H1 (cell line): ENCODE measurements around the gene HK1. TPM values are rescaled to one million over a fixed set of nuclear protein-coding genes. Genes with fewer than 3 reads are reported as not detected.

Source experiments
- CTCF ChIA-PET: fragments of 300-600 bp; sonication (Branson Sonifier 250); formaldehyde crosslinking; loops from one replicate; lab custom pipeline; 2021; ENCODE audit not compliant: partially characterized antibody; lab: Charles Lee
- POLR2A ChIA-PET: fragments of 300-600 bp; sonication (Branson Sonifier 250); formaldehyde crosslinking; loops from one replicate; lab custom pipeline; 2021; ENCODE audit warnings: inconsistent platforms; ENCODE audit not compliant: partially characterized antibody; lab: Charles Lee
- DNase-seq, 2 experiments: peaks; one replicate each; pipeline versions ENCODE4 v3.0.0 to v3.0.0-alpha.2; 2010 to 2022; ENCODE audit warnings: low spot score in 2 of 2, low read depth in 1 of 2, mixed read lengths in 1 of 2
- FAIRE-seq: peaks from 2 replicates; lab custom pipeline; 2011; peaks lifted over from hg19 to GRCh38; lab: Jason Lieb, UNC
- H2AFZ ChIP-seq: 2 replicates; pipeline ENCODE4 v1.8.1; 2012; ENCODE audit warnings: low read length, inconsistent platforms
- H2AK5ac ChIP-seq: 2 replicates; pipeline ENCODE4 v1.6.1; 2013; ENCODE audit warnings: low read depth, low read length
- H2BK120ac ChIP-seq: replicated peaks from 2 replicates; pipeline ENCODE3; 2013; ENCODE audit warnings: low read depth, low read length, inconsistent platforms
- H2BK12ac ChIP-seq: 2 replicates; pipeline ENCODE4 v1.6.1; 2013; ENCODE audit warnings: low read depth, low read length
- H2BK15ac ChIP-seq: 2 replicates; pipeline ENCODE4 v1.6.1; 2013; ENCODE audit warnings: low read length
- H2BK20ac ChIP-seq: 2 replicates; pipeline ENCODE4 v1.6.1; 2013; ENCODE audit warnings: low read length
- H2BK5ac ChIP-seq: 2 replicates; pipeline ENCODE4 v1.6.1; 2013; ENCODE audit warnings: low read depth, low read length
- H3K14ac ChIP-seq: 2 replicates; pipeline ENCODE4 v1.6.1; 2013; ENCODE audit warnings: inconsistent platforms; ENCODE audit not compliant: insufficient read length
- H3K18ac ChIP-seq: 2 replicates; pipeline ENCODE4 v1.6.1; 2013; ENCODE audit warnings: low read length; ENCODE audit errors: extremely low read depth
- H3K23ac ChIP-seq: 2 replicates; pipeline ENCODE4 v1.6.1; 2013; ENCODE audit warnings: inconsistent platforms; ENCODE audit not compliant: insufficient read length
- H3K23me2 ChIP-seq: 2 replicates; pipeline ENCODE4 v1.6.1; 2013; ENCODE audit warnings: low read depth, low read length
- H3K27ac ChIP-seq: 2 replicates; pipeline ENCODE4 v1.6.1; 2011; ENCODE audit warnings: low read depth, low read length, inconsistent platforms
- H3K27me3 ChIP-seq, 4 experiments: replicated peaks in 1 of 4; 1 replicate in 1 of 4; 2 replicates in 3 of 4; pipeline versions ENCODE4 v1.6.1 to v1.8.1; 2011 to 2013; ENCODE audit warnings: low read length in 3 of 4, mild to moderate bottlenecking in 3 of 4, inconsistent platforms in 2 of 4, mixed read lengths in 2 of 4, moderate library complexity in 1 of 4; ENCODE audit not compliant: control insufficient read depth in 3 of 4, insufficient read depth in 3 of 4; ENCODE audit errors: extremely low read depth in 1 of 4
- H3K36me3 ChIP-seq, 4 experiments: 2 replicates each; pipeline versions ENCODE4 v1.6.1 to v1.8.1; 2011 to 2013; ENCODE audit warnings: mild to moderate bottlenecking in 4 of 4, low read length in 3 of 4, moderate library complexity in 2 of 4, control low read depth in 1 of 4, inconsistent platforms in 1 of 4; ENCODE audit not compliant: insufficient read depth in 4 of 4, control insufficient read depth in 2 of 4
- H3K4ac ChIP-seq: replicated peaks from 2 replicates; pipeline ENCODE3; 2013; ENCODE audit warnings: low read length, low read depth, mixed read lengths, inconsistent platforms; ENCODE audit not compliant: insufficient read length
- H3K4me1 ChIP-seq, 4 experiments: replicated peaks in 1 of 4; 1 replicate in 1 of 4; 2 replicates in 3 of 4; pipeline versions ENCODE4 v1.6.1 to v1.8.1; 2011 to 2013; ENCODE audit warnings: low read length in 3 of 4, inconsistent platforms in 2 of 4, mixed read lengths in 1 of 4; ENCODE audit not compliant: insufficient read depth in 4 of 4, control insufficient read depth in 3 of 4
- H3K4me2 ChIP-seq, 2 experiments: 2 replicates each; pipeline versions ENCODE4 v1.6.1 to v1.8.1; 2011 to 2013; ENCODE audit warnings: low read depth in 2 of 2, low read length in 2 of 2, control low read depth in 1 of 2, inconsistent platforms in 1 of 2, mild to moderate bottlenecking in 1 of 2; ENCODE audit not compliant: insufficient read depth in 1 of 2
- H3K4me3 ChIP-seq, 4 experiments: fragments of 200-600, 300-600 bp in 1 of 4; sonication (generic), shearing (Covaris generic), sonication (Bioruptor Twin) in 1 of 4; 2 replicates each; pipeline versions ENCODE4 v1.5.1 to v1.8.1; 2011 to 2016; ENCODE audit warnings: low read length in 4 of 4, low read depth in 3 of 4, control low read depth in 2 of 4, inconsistent platforms in 2 of 4, mild to moderate bottlenecking in 2 of 4, mixed read lengths in 1 of 4, moderate library complexity in 1 of 4; ENCODE audit not compliant: insufficient read depth in 2 of 4; ENCODE audit errors: extremely low read depth in 1 of 4
- H3K56ac ChIP-seq: replicated peaks from 2 replicates; pipeline ENCODE3; 2013; ENCODE audit warnings: low read depth, mild to moderate bottlenecking, mixed read lengths, low read length, inconsistent platforms; ENCODE audit not compliant: insufficient read length
- H3K79me1 ChIP-seq: 2 replicates; pipeline ENCODE4 v1.6.1; 2013; ENCODE audit warnings: low read depth, low read length, control low read depth
- H3K79me2 ChIP-seq, 2 experiments: 2 replicates each; pipeline versions ENCODE4 v1.6.1 to v1.8.1; 2012 to 2013; ENCODE audit warnings: low read length in 2 of 2, mild to moderate bottlenecking in 2 of 2, inconsistent platforms in 1 of 2; ENCODE audit not compliant: insufficient read depth in 2 of 2, control insufficient read depth in 1 of 2
- H3K9ac ChIP-seq, 4 experiments: replicated peaks in 1 of 4; 1 replicate in 1 of 4; 2 replicates in 3 of 4; pipeline versions ENCODE4 v1.6.1 to v1.8.1; 2011 to 2013; ENCODE audit warnings: low read depth in 3 of 4, low read length in 3 of 4, control low read depth in 2 of 4, mild to moderate bottlenecking in 2 of 4, moderate library complexity in 2 of 4, inconsistent platforms in 1 of 4; ENCODE audit errors: extremely low read depth in 1 of 4
- H3K9me3 ChIP-seq, 2 experiments: 2 replicates each; pipeline versions ENCODE4 v1.6.1 to v1.8.1; 2012 to 2013; ENCODE audit warnings: mild to moderate bottlenecking in 2 of 2, moderate library complexity in 2 of 2, control low read depth in 1 of 2, inconsistent platforms in 1 of 2, low read depth in 1 of 2, low read length in 1 of 2, mixed read lengths in 1 of 2; ENCODE audit not compliant: insufficient read depth in 2 of 2
- H4K20me1 ChIP-seq, 2 experiments: replicated peaks in 1 of 2; 2 replicates each; pipeline versions ENCODE3 to v1.8.1; 2011 to 2013; ENCODE audit warnings: inconsistent platforms in 2 of 2, low read length in 2 of 2, mild to moderate bottlenecking in 1 of 2; ENCODE audit not compliant: insufficient read depth in 2 of 2, control insufficient read depth in 1 of 2
- H4K5ac ChIP-seq: 2 replicates; pipeline ENCODE4 v1.6.1; 2013; ENCODE audit warnings: low read length, low read depth, mixed read lengths, inconsistent platforms; ENCODE audit not compliant: insufficient read length
- H4K8ac ChIP-seq: 2 replicates; pipeline ENCODE4 v1.8.0; 2013; ENCODE audit warnings: mild to moderate bottlenecking, moderate library complexity, low read length, inconsistent platforms; ENCODE audit not compliant: insufficient read depth; ENCODE audit errors: extremely low read depth
- H4K91ac ChIP-seq: replicated peaks from 2 replicates; pipeline ENCODE3; 2013; ENCODE audit warnings: low read length, mixed read lengths, inconsistent platforms; ENCODE audit not compliant: insufficient read length
- BRCA1 ChIP-seq: IDR thresholded peaks from 2 replicates; pipeline ENCODE4 v1.6.1; 2012; ENCODE audit warnings: low read depth, low read length, improper control_type of control experiment
- CBX8 ChIP-seq: fragments of 300-800, 300-1000 bp; sonication (generic); IDR thresholded peaks from 2 replicates; pipeline ENCODE4 v1.7.1; 2016; ENCODE audit warnings: low read depth, low read length, borderline replicate concordance
- CTBP2 ChIP-seq: IDR thresholded peaks from 2 replicates; pipeline ENCODE4 v1.7.0; 2011; ENCODE audit warnings: borderline replicate concordance, mild to moderate bottlenecking, moderate library complexity, mixed read lengths, low read length; ENCODE audit not compliant: insufficient read depth, insufficient read length
- GABPA ChIP-seq: IDR thresholded peaks from 2 replicates; pipeline ENCODE4 v1.6.1; 2011; ENCODE audit warnings: mild to moderate bottlenecking, low read length, moderate library complexity, borderline replicate concordance; ENCODE audit not compliant: insufficient read depth
- MAFK ChIP-seq: IDR thresholded peaks from 2 replicates; pipeline ENCODE4 v1.6.1; 2012; ENCODE audit warnings: low read depth, mild to moderate bottlenecking, improper control_type of control experiment, low read length
- NRF1 ChIP-seq: IDR thresholded peaks from 2 replicates; pipeline ENCODE4 v1.6.1; 2011; ENCODE audit warnings: mild to moderate bottlenecking, low read depth, low read length, improper control_type of control experiment
- PHF8 ChIP-seq: fragments of 200-600 bp; sonication (generic); conservative IDR thresholded peaks from 2 replicates; pipeline ENCODE4 v1.7.1; 2012; ENCODE audit warnings: low read depth, mild to moderate bottlenecking, inconsistent platforms, low read length, moderate library complexity
- SIX5 ChIP-seq: IDR thresholded peaks from 2 replicates; pipeline ENCODE4 v1.6.1; 2011; ENCODE audit warnings: mild to moderate bottlenecking, low read depth, low read length
- SRF ChIP-seq: IDR thresholded peaks from 2 replicates; pipeline ENCODE4 v1.6.1; 2011; ENCODE audit warnings: mild to moderate bottlenecking, low read depth, low read length, moderate library complexity
- TAF1 ChIP-seq: IDR thresholded peaks from 2 replicates; pipeline ENCODE4 v1.6.1; 2011; ENCODE audit warnings: mild to moderate bottlenecking, low read depth, low read length
- YY1 ChIP-seq: IDR thresholded peaks from 2 replicates; pipeline ENCODE4 v1.6.1; 2011; ENCODE audit warnings: low read depth, mild to moderate bottlenecking, low read length
- WGBS, 2 experiments: shearing (Covaris generic) in 1 of 2; methylation state at CpG; one replicate each; pipeline versions ENCODE4 v1.1.6 to v1.1.7; 2013 to 2015; ENCODE audit warnings: low lambda C conversion rate in 2 of 2, mixed read lengths in 2 of 2, inconsistent platforms in 1 of 2, low coverage in 1 of 2, missing lambda C conversion rate in 1 of 2; ENCODE audit not compliant: insufficient replicate concordance in 2 of 2, insufficient coverage in 1 of 2, insufficient read length in 1 of 2; ENCODE audit errors: extremely low coverage in 1 of 2, missing lambda C conversion rate in 1 of 2; 5-methylcytosine and 5-hydroxymethylcytosine counted together
- polyA plus RNA-seq, 7 experiments: library from polyadenylated mRNA; depleted of rRNA in 3 of 7; stranded (reverse) in 5 of 7; unstranded in 2 of 7; fragments of >200 nt in 5 of 7; fragments of 200-250 nt in 2 of 7; gene quantifications; 1 replicate in 5 of 7; 2 replicates in 1 of 7; 4 replicates in 1 of 7; pipeline versions ENCODE4 v1.2.1 to v1.2.3, GENCODE V29; 2011 to 2013; ENCODE audit warnings: missing spikeins in 2 of 7, mixed read lengths in 2 of 7
- total RNA-seq: library from RNA; stranded (reverse); fragmentation: NEBNext Ultra II Directional; extraction: Animal tissue kit (Norgen Biotek cat#: 25700); gene quantifications from 2 replicates; pipeline ENCODE4 v1.2.1, GENCODE V29; 2021
- TF ChIP-seq, protein P1 (sequence below): IDR thresholded peaks from 2 replicates; pipeline ENCODE4 v1.6.1; 2011; ENCODE audit warnings: low read length, improper control_type of control experiment

The HK1 gene
- total and polyA plus RNA-seq, 2 of the 8 experiments (the other 6 are each of a cell fraction or from before 2014, with no cell fraction given): 55.8 to 247 TPM

DNA sequence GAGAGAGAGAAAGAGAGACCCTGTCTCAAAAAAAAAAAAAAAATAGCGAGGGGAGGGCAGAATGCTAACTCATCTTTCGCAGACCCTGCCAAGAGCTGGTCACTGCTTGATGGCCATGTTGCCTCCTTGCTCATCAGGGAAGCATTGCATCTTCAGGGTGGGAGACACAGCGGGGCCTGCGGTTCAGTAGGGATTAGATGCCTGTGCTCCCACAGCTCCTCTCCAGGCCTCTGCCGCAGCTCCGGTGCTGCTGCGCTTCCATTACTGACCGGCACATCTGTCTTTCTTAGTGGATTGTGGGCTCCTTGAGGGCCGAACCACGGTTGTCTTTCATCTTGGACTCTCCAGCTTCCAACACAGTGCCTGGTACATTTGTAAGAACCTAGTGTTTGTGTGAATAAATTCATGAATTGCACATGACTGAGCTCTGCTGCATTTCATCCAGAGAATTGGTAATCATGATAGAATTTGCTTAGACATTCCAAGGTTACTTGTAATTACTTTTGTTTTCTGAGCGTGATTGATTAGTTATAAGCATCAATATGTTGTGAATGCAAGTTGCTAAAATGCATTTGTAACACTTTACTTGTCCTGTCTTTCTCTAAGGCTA, 16.8 kb downstream of the HK1 start:
- no peak overlapping the region for H3K14ac ChIP-seq
- POLR2A ChIA-PET: no interaction called here
- WGBS, 2 experiments: 89% methylated on average over 11 of the region's 11 CpGs; no CpG with 5 or more reads in 1 of the 2 experiments
- FAIRE-seq (no peak), DNase-seq (no peak)
- H3K18ac ChIP-seq: no peak overlapping the region
- peak overlapping the region; percentile 16 for H4K91ac ChIP-seq
- no peak overlapping the region for H3K4me2 ChIP-seq
- H3K36me3 ChIP-seq: no peaks in the 10 kb centered on the region
- no peak overlapping the region for H2BK15ac ChIP-seq
- no peaks in the 10 kb centered on the region for H3K79me2 ChIP-seq
- no peak overlapping the region for H3K23ac ChIP-seq
- H3K4ac ChIP-seq: no peak overlapping the region
- H3K9me3 ChIP-seq: no peaks in the 10 kb centered on the region
- no peak overlapping the region for H3K56ac ChIP-seq
- CTCF ChIA-PET: interaction anchor here (0.6 to 3.4 kb wide), 8 partner anchors 10 to 113 kb away, joined by 3 to 11 read pairs (median 4); partner anchors contain the start of gene HK1
- peak overlapping the region; percentile 14 for H2AFZ ChIP-seq
- H4K5ac ChIP-seq: no peak overlapping the region
- no peak overlapping the region for H2BK20ac ChIP-seq
- H4K20me1 ChIP-seq: no peaks in the 10 kb centered on the region
- H3K4me3 ChIP-seq: no peak overlapping the region
- H3K27me3 ChIP-seq: no peaks in the 10 kb centered on the region
- no peak overlapping the region for H2AK5ac ChIP-seq
- H3K79me1 ChIP-seq: no peaks in the 10 kb centered on the region
- H3K23me2 ChIP-seq: no peaks in the 10 kb centered on the region; the same call in 1 of the 2 replicates
- no peak overlapping the region for H2BK5ac ChIP-seq
- no peak overlapping the region for H3K27ac ChIP-seq
- H3K9ac ChIP-seq: no peak overlapping the region
- H2BK12ac ChIP-seq: no peak overlapping the region
- peak overlapping the region; percentile 71; the same call in 1 of the 2 replicates for H4K8ac ChIP-seq
- H3K4me1 ChIP-seq: no peaks in the 10 kb centered on the region; a peak in 1 of 7 replicates
- peak overlapping the region; percentile 33 for H2BK120ac ChIP-seq
- TF ChIP-seq MAFK (no peak), NRF1 (no peak), SIX5 (no peak), CTBP2 (no peak), GABPA (no peak), TAF1 (no peak), YY1 (no peak), SRF (no peak), PHF8 (no peak), BRCA1 (no peak), CBX8 (no peak)
- TF ChIP-seq, protein P1, sequence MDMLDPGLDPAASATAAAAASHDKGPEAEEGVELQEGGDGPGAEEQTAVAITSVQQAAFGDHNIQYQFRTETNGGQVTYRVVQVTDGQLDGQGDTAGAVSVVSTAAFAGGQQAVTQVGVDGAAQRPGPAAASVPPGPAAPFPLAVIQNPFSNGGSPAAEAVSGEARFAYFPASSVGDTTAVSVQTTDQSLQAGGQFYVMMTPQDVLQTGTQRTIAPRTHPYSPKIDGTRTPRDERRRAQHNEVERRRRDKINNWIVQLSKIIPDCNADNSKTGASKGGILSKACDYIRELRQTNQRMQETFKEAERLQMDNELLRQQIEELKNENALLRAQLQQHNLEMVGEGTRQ: no peak
